NB4 (cell line): ENCODE measurements around the gene POLR3H.

Source experiments
- DNase-seq: peaks from one replicate; pipeline ENCODE4 v3.0.0; 2010; ENCODE audit warnings: low read depth
- H3K4me3 ChIP-seq: one replicate; pipeline ENCODE4 v1.5.1; 2011; ENCODE audit warnings: mild to moderate bottlenecking, low read depth, low read length, moderate library complexity
- CTCF ChIP-seq: IDR thresholded peaks from one replicate; pipeline ENCODE4 v1.5.1; 2012; ENCODE audit warnings: low read depth, low read length
- MYC ChIP-seq: IDR thresholded peaks from 2 replicates; pipeline ENCODE4 v1.6.1; 2011; ENCODE audit warnings: low read depth, low read length
- POLR2A ChIP-seq: IDR thresholded peaks from 2 replicates; pipeline ENCODE4 v1.6.1; 2011; ENCODE audit warnings: mild to moderate bottlenecking; ENCODE audit not compliant: insufficient read length; ENCODE audit errors: extremely low read depth
- TF ChIP-seq, protein P1 (sequence below): IDR thresholded peaks from 2 replicates; pipeline ENCODE4 v1.6.1; 2011; ENCODE audit warnings: low read depth, low read length

The POLR3H gene

DNA sequence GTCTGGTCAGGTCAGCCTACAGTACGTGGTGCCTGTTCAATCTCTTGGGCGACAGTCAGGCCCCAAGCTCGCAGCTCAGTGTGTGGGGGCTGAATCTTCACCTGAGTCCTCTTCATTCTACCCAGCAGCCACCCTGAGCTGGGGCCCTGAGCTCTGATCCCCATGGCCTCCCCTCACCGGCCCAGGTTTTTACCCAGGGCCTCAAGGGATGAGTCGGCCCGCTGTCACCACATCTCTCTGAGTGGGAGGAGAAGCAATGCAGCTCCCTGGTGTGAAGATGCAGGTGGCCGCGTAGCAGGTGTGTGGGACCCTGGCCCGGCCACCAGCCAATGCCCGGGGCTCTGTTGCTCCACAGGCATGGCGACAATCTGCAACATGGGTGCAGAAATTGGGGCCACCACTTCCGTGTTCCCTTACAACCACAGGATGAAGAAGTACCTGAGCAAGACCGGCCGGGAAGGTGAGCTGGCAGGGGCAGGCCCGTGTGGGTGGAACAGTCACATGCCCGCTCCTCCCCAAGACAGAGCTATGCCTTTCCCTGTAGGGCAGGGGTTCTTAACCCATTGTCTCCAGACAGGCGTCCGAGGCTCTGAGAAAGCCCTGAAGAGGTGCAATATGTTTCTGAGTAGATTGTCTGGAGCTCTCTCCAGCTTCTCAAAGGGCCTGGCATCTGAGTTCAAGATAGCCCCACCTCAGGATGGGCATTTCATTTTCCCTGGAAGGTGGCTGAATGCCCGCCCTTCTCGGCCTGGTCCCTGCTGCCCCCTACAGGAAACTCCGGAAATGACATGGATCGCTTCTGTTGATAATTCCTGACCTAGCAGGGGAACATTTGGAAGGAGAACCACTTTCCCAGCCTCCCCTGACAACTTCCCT is 26.9 kb downstream of the POLR3H start:
- TF ChIP-seq POLR2A: no peak
- TF ChIP-seq MYC: no peak
- TF ChIP-seq, protein P1, sequence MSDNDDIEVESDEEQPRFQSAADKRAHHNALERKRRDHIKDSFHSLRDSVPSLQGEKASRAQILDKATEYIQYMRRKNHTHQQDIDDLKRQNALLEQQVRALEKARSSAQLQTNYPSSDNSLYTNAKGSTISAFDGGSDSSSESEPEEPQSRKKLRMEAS: no peak
- TF ChIP-seq CTCF: peak; percentile 60
- DNase-seq: peak; percentile 44
- H3K4me3 ChIP-seq: no peak overlapping the region

DNA sequence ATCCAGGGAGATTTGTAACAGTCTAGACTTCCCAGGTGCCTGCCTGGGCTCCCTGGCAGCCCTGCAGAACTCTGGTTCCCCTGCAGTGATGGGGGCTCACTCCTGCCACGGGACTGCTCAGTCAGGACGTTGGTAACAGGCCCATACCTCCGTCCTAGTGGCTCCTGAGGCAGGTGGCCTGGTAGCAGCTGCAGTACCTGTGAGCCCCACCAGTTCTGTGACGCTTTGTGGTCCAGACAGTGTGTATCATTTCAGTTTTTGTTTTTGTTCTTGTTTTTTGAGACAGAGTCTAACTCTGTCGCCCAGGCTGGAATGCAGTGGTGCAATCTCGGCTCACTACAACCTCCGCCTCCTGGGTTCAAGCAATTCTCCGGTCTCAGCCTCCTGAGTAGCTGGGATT is 27.8 kb downstream of the POLR3H start:
- no peak for TF ChIP-seq CTCF
- TF ChIP-seq POLR2A: no peak
- no peak for TF ChIP-seq MYC
- DNase-seq: no peak
- H3K4me3 ChIP-seq: no peak overlapping the region

DNA sequence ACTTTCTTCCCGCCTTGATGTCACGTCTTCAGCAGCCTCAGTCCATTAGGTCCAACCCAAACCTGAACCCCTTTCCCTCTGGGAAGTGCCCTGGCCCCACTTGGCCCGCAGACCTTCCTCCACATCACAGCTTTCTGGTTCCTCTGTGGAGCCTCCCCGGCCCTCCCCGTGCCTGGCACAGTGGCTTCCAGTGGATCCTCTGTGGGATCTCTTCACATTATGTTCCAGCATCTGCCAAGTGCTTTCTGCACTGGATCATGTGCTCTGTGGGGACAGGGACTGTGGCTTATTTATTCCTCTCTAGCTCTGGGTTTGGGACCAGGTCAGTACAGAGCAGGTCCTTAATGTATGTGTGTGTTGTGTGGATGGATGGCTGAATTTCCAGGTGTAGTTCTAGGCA is 30.9 kb downstream of the POLR3H start:
- TF ChIP-seq MYC: no peak
- TF ChIP-seq POLR2A: no peak
- TF ChIP-seq CTCF: no peak
- TF ChIP-seq, protein P1: no peak
- H3K4me3 ChIP-seq: no peak overlapping the region
- DNase-seq: no peak

DNA sequence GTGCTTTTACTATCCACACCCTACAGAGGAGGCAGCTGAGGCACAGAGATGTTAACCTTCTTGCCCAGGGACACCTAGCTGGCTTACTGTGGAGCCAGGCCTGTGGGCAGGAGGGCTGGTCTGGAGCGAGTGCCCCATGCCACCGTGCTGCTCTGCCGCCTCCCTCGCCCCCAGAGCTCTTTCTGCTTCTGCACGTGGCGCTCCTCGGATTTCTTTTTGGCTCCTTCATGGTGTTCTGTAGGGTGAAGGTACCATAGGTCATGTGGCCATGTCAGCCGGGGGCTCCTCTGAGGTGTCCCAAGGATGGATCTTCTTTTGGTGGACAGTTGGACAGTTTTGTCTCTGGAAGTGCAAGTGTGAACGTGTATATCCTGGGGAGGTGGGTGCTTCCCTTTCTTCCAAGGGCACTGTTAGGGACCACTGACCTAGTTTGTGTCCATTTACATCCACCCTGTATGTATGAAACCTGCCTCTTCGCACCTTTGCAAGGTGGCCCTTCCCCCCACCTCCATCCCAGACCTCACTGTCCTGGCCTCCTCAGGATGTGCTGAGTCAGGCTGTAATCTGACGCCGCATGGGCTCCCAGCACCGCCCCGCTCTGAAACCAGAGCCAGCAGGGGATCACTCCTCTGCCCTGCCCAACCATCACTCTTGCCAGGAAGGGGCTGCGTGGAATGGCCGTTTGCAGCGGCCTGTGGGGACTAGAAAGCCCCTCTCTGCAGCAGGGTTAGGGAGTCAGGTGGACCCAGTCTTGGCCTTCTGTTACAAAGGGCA is 31.7 kb downstream of the POLR3H start:
- no peak for DNase-seq
- no peak for TF ChIP-seq POLR2A
- TF ChIP-seq, protein P1: no peak
- TF ChIP-seq CTCF: no peak
- TF ChIP-seq MYC: no peak
- H3K4me3 ChIP-seq: no peak overlapping the region

DNA sequence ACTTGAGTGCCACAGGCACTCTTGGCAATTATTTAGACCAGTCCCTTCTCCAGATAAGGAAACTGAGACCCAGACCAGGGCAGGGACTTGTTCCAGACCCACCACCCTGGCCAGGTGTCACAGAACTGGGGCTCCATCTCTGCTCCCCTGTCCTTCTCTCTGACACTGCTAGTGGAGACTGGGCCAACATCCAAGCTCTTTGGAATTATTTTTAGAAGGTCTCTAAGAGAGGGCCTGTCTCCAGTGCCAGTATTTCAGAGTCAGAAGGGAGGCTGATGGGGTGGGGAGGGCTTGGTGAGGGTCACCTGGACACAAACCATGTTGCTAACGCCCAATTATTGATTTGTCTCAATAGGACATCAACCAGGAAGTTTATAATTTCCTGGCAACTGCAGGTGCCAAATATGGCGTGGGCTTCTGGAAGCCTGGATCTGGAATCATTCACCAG is 32.7 kb downstream of the POLR3H start:
- TF ChIP-seq CTCF: no peak
- TF ChIP-seq POLR2A: no peak
- TF ChIP-seq MYC: no peak
- TF ChIP-seq, protein P1: no peak
- H3K4me3 ChIP-seq: no peak overlapping the region
- DNase-seq: no peak
